RWPE2 (cell line): ENCODE measurements around the gene MSL2.

ENCODE experiments used
- ATAC-seq: fragments of 200-7000 bp; cut with Tn5 transposase; 3 replicates; pipeline ENCODE4 v1.9.1; 2021; ENCODE audit warnings: low read depth
- DNase-seq: peaks from one replicate; pipeline ENCODE4 v3.0.0-alpha.2; 2020; ENCODE audit warnings: low spot score
- H3K27ac ChIP-seq: fragments of 450-650 bp; 2 replicates; pipeline ENCODE4 v1.5.1; 2017; ENCODE audit warnings: mild to moderate bottlenecking; ENCODE audit not compliant: poor library complexity, severe bottlenecking
- H3K27me3 ChIP-seq: fragments of 250-450 bp; sonication (Bioruptor Pico); 2 replicates; pipeline ENCODE4 v1.5.1; 2021; ENCODE audit warnings: mild to moderate bottlenecking, moderate library complexity; ENCODE audit not compliant: insufficient read depth, poor library complexity, severe bottlenecking
- H3K36me3 ChIP-seq: fragments of 250-450 bp; sonication (Bioruptor Pico); 2 replicates; pipeline ENCODE4 v1.5.1; 2020; ENCODE audit warnings: low read depth, mild to moderate bottlenecking, moderate library complexity
- H3K4me1 ChIP-seq: fragments of 250-450 bp; sonication (Bioruptor Pico); 2 replicates; pipeline ENCODE4 v1.5.1; 2021; ENCODE audit warnings: mild to moderate bottlenecking, moderate library complexity; ENCODE audit not compliant: insufficient read depth, poor library complexity, severe bottlenecking
- H3K4me3 ChIP-seq: fragments of 250-450 bp; sonication (Bioruptor Pico); 2 replicates; pipeline ENCODE4 v1.5.1; 2021; ENCODE audit warnings: mild to moderate bottlenecking, moderate library complexity; ENCODE audit not compliant: severe bottlenecking
- H3K9me3 ChIP-seq: fragments of 250-450 bp; sonication (Bioruptor Pico); 2 replicates; pipeline ENCODE4 v1.5.1; 2021; ENCODE audit warnings: mild to moderate bottlenecking, moderate library complexity; ENCODE audit not compliant: severe bottlenecking
- TF ChIP-seq, protein P1 (sequence below): fragments of 450-650 bp; IDR thresholded peaks from one replicate; pipeline ENCODE4 v1.5.1; 2017; ENCODE audit warnings: mild to moderate bottlenecking, moderate library complexity; ENCODE audit not compliant: poor library complexity, severe bottlenecking

The MSL2 gene

DNA sequence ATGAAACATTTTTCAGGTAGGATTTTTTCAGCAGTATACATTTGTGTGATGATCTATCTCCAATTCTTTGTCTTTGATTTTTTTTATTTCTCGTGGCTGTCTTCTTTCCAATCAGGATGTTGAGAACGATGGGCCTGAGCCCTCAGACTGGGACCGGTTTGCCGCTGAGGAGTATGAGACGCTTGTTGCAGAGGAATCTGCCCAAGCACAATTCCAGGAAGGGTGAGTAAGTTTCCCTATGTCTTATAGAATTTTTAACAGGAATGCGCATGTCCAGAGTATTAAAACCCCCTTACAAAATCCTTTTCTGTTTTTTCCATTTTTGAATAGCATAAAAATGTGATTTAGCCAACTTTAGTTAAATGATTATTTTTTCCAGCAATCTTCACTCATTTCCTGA, 90.0 kb downstream of the MSL2 start:
- DNase-seq (no peak), ATAC-seq (no peak)
- Histone ChIP-seq H3K36me3 (no peaks in the 10 kb centered on the region), H3K27me3 (no peaks in the 10 kb centered on the region), H3K4me1 (no peaks in the 10 kb centered on the region), H3K9me3 (no peaks in the 10 kb centered on the region), H3K4me3 (no peak overlapping the region), H3K27ac (no peak overlapping the region)
- TF ChIP-seq, protein P1, sequence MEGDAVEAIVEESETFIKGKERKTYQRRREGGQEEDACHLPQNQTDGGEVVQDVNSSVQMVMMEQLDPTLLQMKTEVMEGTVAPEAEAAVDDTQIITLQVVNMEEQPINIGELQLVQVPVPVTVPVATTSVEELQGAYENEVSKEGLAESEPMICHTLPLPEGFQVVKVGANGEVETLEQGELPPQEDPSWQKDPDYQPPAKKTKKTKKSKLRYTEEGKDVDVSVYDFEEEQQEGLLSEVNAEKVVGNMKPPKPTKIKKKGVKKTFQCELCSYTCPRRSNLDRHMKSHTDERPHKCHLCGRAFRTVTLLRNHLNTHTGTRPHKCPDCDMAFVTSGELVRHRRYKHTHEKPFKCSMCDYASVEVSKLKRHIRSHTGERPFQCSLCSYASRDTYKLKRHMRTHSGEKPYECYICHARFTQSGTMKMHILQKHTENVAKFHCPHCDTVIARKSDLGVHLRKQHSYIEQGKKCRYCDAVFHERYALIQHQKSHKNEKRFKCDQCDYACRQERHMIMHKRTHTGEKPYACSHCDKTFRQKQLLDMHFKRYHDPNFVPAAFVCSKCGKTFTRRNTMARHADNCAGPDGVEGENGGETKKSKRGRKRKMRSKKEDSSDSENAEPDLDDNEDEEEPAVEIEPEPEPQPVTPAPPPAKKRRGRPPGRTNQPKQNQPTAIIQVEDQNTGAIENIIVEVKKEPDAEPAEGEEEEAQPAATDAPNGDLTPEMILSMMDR, result no peak

DNA sequence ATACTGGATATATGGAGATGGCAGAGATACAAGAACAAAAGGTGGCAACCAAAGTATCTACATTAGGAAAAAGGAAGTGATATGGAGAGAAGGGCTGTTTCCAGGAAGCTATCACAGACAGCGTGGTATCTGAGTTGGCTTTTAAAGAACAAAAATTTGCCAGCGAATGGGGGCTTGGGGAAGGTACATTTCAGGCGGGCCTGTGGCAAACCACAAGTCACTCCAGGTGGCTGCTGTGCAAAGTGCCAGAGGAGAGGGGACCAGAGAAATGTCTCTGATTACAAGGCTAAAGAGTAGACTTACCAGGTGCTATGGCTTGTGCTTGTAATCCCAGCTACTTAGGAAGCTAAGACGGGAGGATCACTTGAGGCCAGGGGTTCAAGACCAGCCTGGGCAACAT, 91.1 kb downstream of the MSL2 start:
- H3K9me3 ChIP-seq, result no peaks in the 10 kb centered on the region
- H3K4me3 ChIP-seq, result no peak overlapping the region
- no peaks in the 10 kb centered on the region for H3K4me1 ChIP-seq
- H3K27me3 ChIP-seq, result no peaks in the 10 kb centered on the region
- DNase-seq, result no peak
- no peaks in the 10 kb centered on the region for H3K36me3 ChIP-seq
- TF ChIP-seq, protein P1, result no peak
- no peak overlapping the region for H3K27ac ChIP-seq
- no peak for ATAC-seq
